MM.1S (cell line): Measurements from ENCODE around the gene RERE.

Experiments
- CTCF ChIP-seq: fragments of 300-600 bp; sonication (generic); IDR thresholded peaks from 2 replicates; pipeline ENCODE4 v1.5.1; 2016; ENCODE audit warnings: antibody characterized with exemption, low read length, mixed read lengths
- EZH2 ChIP-seq: fragments of 300-600 bp; sonication (generic); optimal IDR thresholded peaks from 2 replicates; pipeline ENCODE3; 2017; ENCODE audit warnings: low read depth, mild to moderate bottlenecking, antibody characterized with exemption, low read length, mixed read lengths

- TF ChIP-seq EZH2 (no peak), CTCF (no peak)
Measured at GRCh38 chr1:8334106-8334851, 483.2 kb downstream of the RERE start.
